Gastrocnemius medialis (tissue), 4 donors: Measurements from ENCODE around the gene RFX7.

Experiments used
- CTCF ChIP-seq, 5 experiments: fragments of 450-650 bp in 3 of 5; fragments of 200-600 bp in 2 of 5; sonication (generic) in 2 of 5; IDR thresholded peaks in 4 of 5; conservative IDR thresholded peaks in 1 of 5; 1 replicate in 4 of 5; 2 replicates in 1 of 5; pipeline ENCODE4 v1.5.1; 2016 to 2019; ENCODE audit warnings: antibody characterized with exemption in 5 of 5, mild to moderate bottlenecking in 3 of 5, moderate library complexity in 3 of 5
- POLR2A ChIP-seq, 2 donors: fragments of 450-650 bp; IDR thresholded peaks; one replicate each; pipeline ENCODE4 v1.6.1; 2017; ENCODE audit warnings: antibody characterized with exemption in 2 of 2, mild to moderate bottlenecking in 2 of 2, moderate library complexity in 2 of 2

GRCh38 chr15:56232058-56232457 lies 11.6 kb downstream of the RFX7 start:
- TF ChIP-seq CTCF (IDR thresholded peaks at IDR 0.05 in 4 of 5, conservative IDR thresholded peaks at IDR 0.05 in 1 of 5) (no peak), POLR2A (IDR thresholded peaks at IDR 0.05) (no peak)
